Measurements from ENCODE around the gene CDH26. TPM values are rescaled to one million over a fixed set of nuclear protein-coding genes. Genes with fewer than 3 reads are reported as not detected.

The CDH26 gene
- total and polyA plus RNA-seq, 10 of the 15 experiments (the other 5 are each of a cell fraction or from before 2014, with no cell fraction given), result 0.03 to 0.19 (median 0.08) TPM; not detected in 4

DNA sequence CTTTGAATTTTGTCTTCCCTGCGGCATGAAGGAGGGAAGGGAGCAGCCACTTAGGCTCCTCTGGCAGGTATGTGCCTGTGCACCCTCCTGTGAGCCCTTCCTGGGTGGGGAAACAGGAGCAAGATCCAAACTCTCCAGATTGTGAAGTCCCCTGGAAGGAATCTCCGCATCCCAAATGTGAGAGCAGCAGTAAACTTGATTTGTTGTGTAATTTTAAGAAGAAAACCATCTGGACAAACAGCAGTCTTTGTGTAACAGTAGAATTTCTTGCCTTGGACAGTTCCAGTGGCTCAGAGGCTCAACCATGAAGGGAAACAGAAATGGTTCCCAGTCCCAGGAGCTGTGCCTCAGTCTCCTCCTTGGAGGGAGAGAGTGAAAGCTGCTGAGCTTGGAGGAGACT lies 39.7 kb downstream of the CDH26 start (continued):
- TF ChIP-seq, protein P1, sequence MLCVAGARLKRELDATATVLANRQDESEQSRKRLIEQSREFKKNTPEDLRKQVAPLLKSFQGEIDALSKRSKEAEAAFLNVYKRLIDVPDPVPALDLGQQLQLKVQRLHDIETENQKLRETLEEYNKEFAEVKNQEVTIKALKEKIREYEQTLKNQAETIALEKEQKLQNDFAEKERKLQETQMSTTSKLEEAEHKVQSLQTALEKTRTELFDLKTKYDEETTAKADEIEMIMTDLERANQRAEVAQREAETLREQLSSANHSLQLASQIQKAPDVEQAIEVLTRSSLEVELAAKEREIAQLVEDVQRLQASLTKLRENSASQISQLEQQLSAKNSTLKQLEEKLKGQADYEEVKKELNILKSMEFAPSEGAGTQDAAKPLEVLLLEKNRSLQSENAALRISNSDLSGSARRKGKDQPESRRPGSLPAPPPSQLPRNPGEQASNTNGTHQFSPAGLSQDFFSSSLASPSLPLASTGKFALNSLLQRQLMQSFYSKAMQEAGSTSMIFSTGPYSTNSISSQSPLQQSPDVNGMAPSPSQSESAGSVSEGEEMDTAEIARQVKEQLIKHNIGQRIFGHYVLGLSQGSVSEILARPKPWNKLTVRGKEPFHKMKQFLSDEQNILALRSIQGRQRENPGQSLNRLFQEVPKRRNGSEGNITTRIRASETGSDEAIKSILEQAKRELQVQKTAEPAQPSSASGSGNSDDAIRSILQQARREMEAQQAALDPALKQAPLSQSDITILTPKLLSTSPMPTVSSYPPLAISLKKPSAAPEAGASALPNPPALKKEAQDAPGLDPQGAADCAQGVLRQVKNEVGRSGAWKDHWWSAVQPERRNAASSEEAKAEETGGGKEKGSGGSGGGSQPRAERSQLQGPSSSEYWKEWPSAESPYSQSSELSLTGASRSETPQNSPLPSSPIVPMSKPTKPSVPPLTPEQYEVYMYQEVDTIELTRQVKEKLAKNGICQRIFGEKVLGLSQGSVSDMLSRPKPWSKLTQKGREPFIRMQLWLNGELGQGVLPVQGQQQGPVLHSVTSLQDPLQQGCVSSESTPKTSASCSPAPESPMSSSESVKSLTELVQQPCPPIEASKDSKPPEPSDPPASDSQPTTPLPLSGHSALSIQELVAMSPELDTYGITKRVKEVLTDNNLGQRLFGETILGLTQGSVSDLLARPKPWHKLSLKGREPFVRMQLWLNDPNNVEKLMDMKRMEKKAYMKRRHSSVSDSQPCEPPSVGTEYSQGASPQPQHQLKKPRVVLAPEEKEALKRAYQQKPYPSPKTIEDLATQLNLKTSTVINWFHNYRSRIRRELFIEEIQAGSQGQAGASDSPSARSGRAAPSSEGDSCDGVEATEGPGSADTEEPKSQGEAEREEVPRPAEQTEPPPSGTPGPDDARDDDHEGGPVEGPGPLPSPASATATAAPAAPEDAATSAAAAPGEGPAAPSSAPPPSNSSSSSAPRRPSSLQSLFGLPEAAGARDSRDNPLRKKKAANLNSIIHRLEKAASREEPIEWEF (IDR thresholded peaks at IDR 0.05; ENCODE audit: insufficient replicate concordance, low read depth, low read length), result no peak

DNA sequence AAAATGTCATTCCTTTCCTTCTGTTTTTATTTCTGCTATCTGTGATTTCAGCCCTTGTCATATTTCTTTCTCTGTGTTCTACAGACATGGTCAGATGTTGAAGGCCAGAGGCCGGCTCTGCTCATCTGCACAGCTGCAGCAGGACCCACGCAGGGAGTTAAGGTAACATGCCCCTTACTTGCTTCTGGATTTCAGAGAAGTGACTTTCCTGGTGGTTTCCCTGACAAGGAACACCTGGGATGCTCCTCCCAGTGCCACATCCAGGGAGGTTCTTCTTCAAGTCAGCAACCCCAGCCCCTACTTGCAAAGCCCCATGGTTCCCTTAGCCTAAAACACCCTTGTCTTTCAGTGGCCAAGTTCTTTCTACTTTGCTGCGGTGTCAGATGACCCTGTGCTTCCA lies 41.3 kb downstream of the CDH26 start:
- SMC1A ChIA-PET (ENCODE audit: uncharacterized antibody, unreplicated experiment), result interaction anchor here (1.5 to 1.6 kb wide), 2 partner anchors 9 to 11 kb away, joined by 3 read pairs; no protein-coding TSS in a partner anchor
- no peak overlapping the region for H3K4me2 ChIP-seq (ENCODE audit: control insufficient read depth, insufficient read depth)
- TF ChIP-seq ETV6 (conservative IDR thresholded peaks at IDR 0.05 in 1 of 2, IDR thresholded peaks at IDR 0.05 in 1 of 2; ENCODE audit: borderline replicate concordance in 1 of 2, low read depth in 1 of 2) (no peak), SMARCA5 (IDR thresholded peaks at IDR 0.05) (no peak), HDAC6 (IDR thresholded peaks at IDR 0.05; ENCODE audit: unreplicated experiment) (no peak), NR2F1 (conservative IDR thresholded peaks at IDR 0.05) (no peak), TAF1 (IDR thresholded peaks at IDR 0.05; ENCODE audit: borderline replicate concordance, low read depth, low read length) (no peak), SMC3 (IDR thresholded peaks at IDR 0.05; ENCODE audit: borderline replicate concordance, low read length) (no peak), ZNF217 (IDR thresholded peaks at IDR 0.05) (no peak), BRCA1 (IDR thresholded peaks at IDR 0.05; ENCODE audit: low read depth, low read length) (no peak), JUNB (IDR thresholded peaks at IDR 0.05) (no peak), FOXM1 (IDR thresholded peaks at IDR 0.05; ENCODE audit: low read depth, low read length) (no peak)
- TF ChIP-seq, protein P2, sequence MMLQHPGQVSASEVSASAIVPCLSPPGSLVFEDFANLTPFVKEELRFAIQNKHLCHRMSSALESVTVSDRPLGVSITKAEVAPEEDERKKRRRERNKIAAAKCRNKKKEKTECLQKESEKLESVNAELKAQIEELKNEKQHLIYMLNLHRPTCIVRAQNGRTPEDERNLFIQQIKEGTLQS (IDR thresholded peaks at IDR 0.05; ENCODE audit: borderline replicate concordance, extremely low read depth, low read depth, low read length), result no peak
- TF ChIP-seq, protein P3, sequence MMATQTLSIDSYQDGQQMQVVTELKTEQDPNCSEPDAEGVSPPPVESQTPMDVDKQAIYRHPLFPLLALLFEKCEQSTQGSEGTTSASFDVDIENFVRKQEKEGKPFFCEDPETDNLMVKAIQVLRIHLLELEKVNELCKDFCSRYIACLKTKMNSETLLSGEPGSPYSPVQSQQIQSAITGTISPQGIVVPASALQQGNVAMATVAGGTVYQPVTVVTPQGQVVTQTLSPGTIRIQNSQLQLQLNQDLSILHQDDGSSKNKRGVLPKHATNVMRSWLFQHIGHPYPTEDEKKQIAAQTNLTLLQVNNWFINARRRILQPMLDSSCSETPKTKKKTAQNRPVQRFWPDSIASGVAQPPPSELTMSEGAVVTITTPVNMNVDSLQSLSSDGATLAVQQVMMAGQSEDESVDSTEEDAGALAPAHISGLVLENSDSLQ (IDR thresholded peaks at IDR 0.05), result no peak
- TF ChIP-seq, protein P4, sequence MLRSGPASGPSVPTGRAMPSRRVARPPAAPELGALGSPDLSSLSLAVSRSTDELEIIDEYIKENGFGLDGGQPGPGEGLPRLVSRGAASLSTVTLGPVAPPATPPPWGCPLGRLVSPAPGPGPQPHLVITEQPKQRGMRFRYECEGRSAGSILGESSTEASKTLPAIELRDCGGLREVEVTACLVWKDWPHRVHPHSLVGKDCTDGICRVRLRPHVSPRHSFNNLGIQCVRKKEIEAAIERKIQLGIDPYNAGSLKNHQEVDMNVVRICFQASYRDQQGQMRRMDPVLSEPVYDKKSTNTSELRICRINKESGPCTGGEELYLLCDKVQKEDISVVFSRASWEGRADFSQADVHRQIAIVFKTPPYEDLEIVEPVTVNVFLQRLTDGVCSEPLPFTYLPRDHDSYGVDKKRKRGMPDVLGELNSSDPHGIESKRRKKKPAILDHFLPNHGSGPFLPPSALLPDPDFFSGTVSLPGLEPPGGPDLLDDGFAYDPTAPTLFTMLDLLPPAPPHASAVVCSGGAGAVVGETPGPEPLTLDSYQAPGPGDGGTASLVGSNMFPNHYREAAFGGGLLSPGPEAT (IDR thresholded peaks at IDR 0.05; ENCODE audit: low read depth), result no peak

More for the DNA sequence above, 41.3 kb downstream of the CDH26 start:
- no peak for ATAC-seq
- H3K9me3 ChIP-seq (replicated peaks; ENCODE audit: control insufficient read depth, insufficient read depth, low read length), result no peaks in the 10 kb centered on the region
- in situ Hi-C loops (cut with MboI), result no loop called here
- H3K36me3 ChIP-seq (ENCODE audit: control insufficient read depth in 2 of 2, insufficient read depth in 2 of 2, low read length in 1 of 2), result no peaks in the 10 kb centered on the region
- H3K4me3 ChIP-seq, result no peak overlapping the region
- intact Hi-C loops (cut with micrococcal nuclease; ENCODE audit: unreplicated experiment), result no loop called here
- H3K27me3 ChIP-seq (replicated peaks in 1 of 2; ENCODE audit: control insufficient read depth in 2 of 2, insufficient read depth in 2 of 2, low read length in 1 of 2), result no peaks in the 10 kb centered on the region
- BruUV-seq (replicated peaks), result no TSS peak
- no peak overlapping the region for H2AFZ ChIP-seq (ENCODE audit: control insufficient read depth, low read depth, low read length)
- no peak for DNase-seq (ENCODE audit: low read depth, low spot score)
- H3K9ac ChIP-seq (ENCODE audit: control insufficient read depth, insufficient read depth, low read length), result no peak overlapping the region
- RAD21 ChIA-PET (ENCODE audit: unreplicated experiment), result no interaction called here
- FAIRE-seq, result no peak
- 25% methylated on average over 3 of the region's 3 CpGs for WGBS (ENCODE audit: insufficient coverage, insufficient replicate concordance, low lambda C conversion rate, missing lambda C conversion rate)
- H4K20me1 ChIP-seq (ENCODE audit: control insufficient read depth, insufficient read depth), result no peaks in the 10 kb centered on the region
- no peaks in the 10 kb centered on the region for H3K4me1 ChIP-seq (ENCODE audit: control insufficient read depth, insufficient read depth, low read length)
- no peak overlapping the region for H3K27ac ChIP-seq (ENCODE audit: control insufficient read depth, insufficient read depth)
- H3K79me2 ChIP-seq (ENCODE audit: control insufficient read depth, insufficient read depth, low read length), result no peaks in the 10 kb centered on the region
- POLR2A ChIA-PET, result no interaction called here
- CTCF ChIA-PET, result no interaction called here
